NCI-H2171 treated with DMSO at 0.1 percent for 48 hours (cell line): ENCODE data around the gene OLFM3.

ENCODE experiments used
- DNase-seq: peaks from one replicate; lab custom pipeline; 2025; lab: John Stamatoyannopoulos, UW

Gene OLFM3

GRCh38 chr1:101945884-101946283 lies 50.8 kb downstream of the OLFM3 start:
- no peak for DNase-seq

- DNase-seq: no peak
These were observed 53.5 kb downstream of the OLFM3 start for GRCh38 chr1:101943237-101943636.

GRCh38 chr1:101942516-101943193 lies 54.1 kb downstream of the OLFM3 start:
- no peak for DNase-seq

- DNase-seq: no peak
These were observed 58.0 kb downstream of the OLFM3 start for GRCh38 chr1:101938681-101939080.

- no peak for DNase-seq
These were observed 67.4 kb downstream of the OLFM3 start for GRCh38 chr1:101929343-101929742.

- DNase-seq: no peak
These were observed 67.9 kb downstream of the OLFM3 start for GRCh38 chr1:101928829-101929228.

GRCh38 chr1:101924700-101925099 lies 72.0 kb downstream of the OLFM3 start:
- no peak for DNase-seq

- DNase-seq: no peak
These were observed 76.1 kb downstream of the OLFM3 start for GRCh38 chr1:101920577-101920976.

GRCh38 chr1:101918277-101918676 lies 78.4 kb downstream of the OLFM3 start:
- DNase-seq: no peak

GRCh38 chr1:101915597-101915996 lies 81.1 kb downstream of the OLFM3 start:
- DNase-seq: no peak

GRCh38 chr1:101914473-101915242 lies 82.1 kb downstream of the OLFM3 start:
- DNase-seq: no peak

GRCh38 chr1:101911894-101912293 lies 84.8 kb downstream of the OLFM3 start:
- DNase-seq: no peak

GRCh38 chr1:101908980-101909379 lies 87.7 kb downstream of the OLFM3 start:
- no peak for DNase-seq

- no peak for DNase-seq
These were observed 89.5 kb downstream of the OLFM3 start for GRCh38 chr1:101907264-101907663.

GRCh38 chr1:101905283-101905835 lies 91.4 kb downstream of the OLFM3 start:
- DNase-seq: no peak

- no peak for DNase-seq
These were observed 94.5 kb downstream of the OLFM3 start for GRCh38 chr1:101902199-101902598.

- DNase-seq: no peak
These were observed 98.6 kb downstream of the OLFM3 start for GRCh38 chr1:101898137-101898536.

- no peak for DNase-seq
These were observed 112.1 kb downstream of the OLFM3 start for GRCh38 chr1:101884621-101885020.

GRCh38 chr1:101875891-101876290 lies 120.8 kb downstream of the OLFM3 start:
- no peak for DNase-seq

- DNase-seq: no peak
These were observed 123.1 kb downstream of the OLFM3 start for GRCh38 chr1:101873672-101874071.

GRCh38 chr1:101859941-101860340 lies 136.8 kb downstream of the OLFM3 start:
- DNase-seq: no peak

GRCh38 chr1:101854271-101854670 lies 142.5 kb downstream of the OLFM3 start:
- no peak for DNase-seq

- no peak for DNase-seq
These were observed 143.8 kb downstream of the OLFM3 start for GRCh38 chr1:101852936-101853335.
